HK-2 (cell line): ENCODE measurements around the gene IZUMO3.
"Not testable (repeated sequence)": the region's sequence is repeated elsewhere in the genome, so short reads cannot be mapped to it uniquely, and the experiment has no call there.

Experiments used
- DNase-seq: peaks from one replicate; pipeline ENCODE4 v3.0.0-alpha.2; 2018; ENCODE audit not compliant: unreplicated experiment

Gene IZUMO3, protein sequence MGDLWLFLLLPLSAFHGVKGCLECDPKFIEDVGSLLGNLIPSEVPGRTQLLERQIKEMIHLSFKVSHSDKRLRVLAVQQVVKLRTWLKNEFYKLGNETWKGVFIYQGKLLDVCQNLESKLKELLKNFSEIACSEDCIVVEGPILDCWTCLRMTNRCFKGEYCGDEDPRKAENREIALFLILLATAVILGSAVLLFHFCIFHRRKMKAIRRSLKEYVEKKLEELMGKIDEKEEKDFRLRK

DNA sequence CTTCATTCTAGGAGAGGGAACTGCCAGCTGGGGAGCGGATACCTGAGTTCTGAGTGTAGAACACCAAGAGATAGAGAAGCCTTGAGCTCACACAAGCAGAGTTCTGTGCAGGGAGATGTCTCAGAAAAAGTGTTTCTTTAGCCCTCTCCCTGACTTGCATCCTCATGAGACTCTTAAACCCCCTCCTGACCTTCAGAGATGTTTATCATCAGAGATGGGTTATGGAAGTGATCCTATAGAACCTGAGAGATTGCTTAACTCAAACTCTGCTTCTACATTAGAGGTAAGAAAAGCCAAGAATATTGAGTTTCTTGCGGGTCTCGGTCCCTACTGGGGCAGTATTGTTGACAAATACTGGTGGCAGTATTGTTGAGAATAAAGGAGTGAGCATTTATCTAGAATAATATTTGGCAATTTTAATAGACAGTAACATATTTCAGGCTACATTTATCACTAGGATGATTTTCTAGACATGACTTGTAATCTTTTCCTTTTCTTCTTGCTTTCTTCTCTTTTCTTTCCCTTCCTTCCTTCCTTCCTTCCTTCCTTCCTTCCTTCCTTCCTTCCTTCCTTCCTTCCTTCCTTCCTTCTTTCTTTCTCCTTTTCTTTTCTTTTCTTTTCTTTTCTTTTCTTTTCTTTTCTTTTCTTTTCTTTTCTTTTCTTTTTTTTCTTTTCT is at the start of gene IZUMO3:
TSS of gene IZUMO3 (minus strand) at position 51 of the 676 bp plus-strand sequence. CDS start 248 bp downstream, outside the sequence.
- no peak for DNase-seq

DNA sequence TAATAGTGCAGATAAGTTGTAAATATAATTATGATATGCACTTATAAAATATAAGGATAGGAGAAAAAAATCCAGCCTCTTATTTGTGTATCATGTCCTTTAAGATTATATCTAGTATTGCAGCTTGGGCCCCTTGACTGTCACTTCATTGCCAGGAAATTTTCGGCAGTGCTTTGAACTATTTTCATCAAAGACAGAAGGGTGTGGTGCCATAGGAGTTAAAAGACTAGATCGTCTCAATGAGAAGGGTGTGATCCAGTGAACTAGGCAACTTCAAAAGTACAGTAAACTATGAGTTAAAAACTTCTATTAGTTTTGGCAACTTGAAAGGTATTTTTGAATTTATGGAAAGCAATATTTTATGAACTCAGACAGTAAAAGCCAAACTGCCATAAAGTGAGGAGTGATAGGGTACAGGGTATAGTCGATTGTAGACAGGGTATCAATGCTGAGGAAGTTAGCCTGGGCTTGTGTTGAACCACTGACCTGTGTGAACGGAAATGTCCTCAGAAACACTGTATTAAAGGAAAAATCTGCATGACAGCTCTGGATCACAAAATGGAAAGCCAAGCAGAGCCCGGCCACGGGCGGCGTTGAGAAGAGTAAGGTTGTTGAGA is 48.6 kb upstream of the IZUMO3 start:
- DNase-seq = no peak

DNA sequence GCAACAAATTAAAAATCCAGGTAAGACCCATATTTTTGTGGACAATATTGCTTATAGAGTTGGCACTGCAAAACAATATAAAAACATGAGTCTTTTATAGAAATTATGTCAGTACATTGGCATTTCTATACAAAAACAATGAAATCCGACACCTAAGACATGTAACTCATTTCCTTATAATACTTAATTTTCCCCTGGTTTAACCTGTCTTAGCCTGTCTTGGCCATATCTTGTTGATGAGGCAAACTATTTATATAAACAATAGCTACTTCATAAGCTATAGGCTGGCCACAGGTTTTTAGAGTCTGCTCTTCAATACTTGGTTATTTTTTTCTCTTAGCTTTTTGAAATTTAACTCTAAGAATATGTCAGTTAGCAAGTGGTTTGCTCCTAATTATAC is 44.7 kb upstream of the IZUMO3 start:
- DNase-seq = no peak

DNA sequence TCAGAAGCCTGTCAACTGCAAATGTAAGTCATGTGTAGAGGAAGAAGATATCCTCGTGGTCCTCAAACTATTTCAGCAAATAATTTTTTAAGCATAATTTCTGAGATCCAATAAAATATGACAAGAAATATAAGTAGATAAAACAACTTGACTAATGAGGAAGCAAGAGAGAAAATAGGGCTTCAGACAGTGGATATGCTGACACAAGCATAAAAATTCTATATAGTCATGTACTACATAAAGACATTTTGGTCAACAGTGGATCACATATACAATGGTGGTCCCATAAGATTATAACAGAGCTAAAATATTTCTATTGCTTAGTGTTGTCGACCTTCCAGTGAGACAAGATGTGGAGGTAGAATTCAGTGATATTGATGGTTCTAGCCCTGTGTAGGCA is 42.2 kb upstream of the IZUMO3 start:
- DNase-seq = no peak

DNA sequence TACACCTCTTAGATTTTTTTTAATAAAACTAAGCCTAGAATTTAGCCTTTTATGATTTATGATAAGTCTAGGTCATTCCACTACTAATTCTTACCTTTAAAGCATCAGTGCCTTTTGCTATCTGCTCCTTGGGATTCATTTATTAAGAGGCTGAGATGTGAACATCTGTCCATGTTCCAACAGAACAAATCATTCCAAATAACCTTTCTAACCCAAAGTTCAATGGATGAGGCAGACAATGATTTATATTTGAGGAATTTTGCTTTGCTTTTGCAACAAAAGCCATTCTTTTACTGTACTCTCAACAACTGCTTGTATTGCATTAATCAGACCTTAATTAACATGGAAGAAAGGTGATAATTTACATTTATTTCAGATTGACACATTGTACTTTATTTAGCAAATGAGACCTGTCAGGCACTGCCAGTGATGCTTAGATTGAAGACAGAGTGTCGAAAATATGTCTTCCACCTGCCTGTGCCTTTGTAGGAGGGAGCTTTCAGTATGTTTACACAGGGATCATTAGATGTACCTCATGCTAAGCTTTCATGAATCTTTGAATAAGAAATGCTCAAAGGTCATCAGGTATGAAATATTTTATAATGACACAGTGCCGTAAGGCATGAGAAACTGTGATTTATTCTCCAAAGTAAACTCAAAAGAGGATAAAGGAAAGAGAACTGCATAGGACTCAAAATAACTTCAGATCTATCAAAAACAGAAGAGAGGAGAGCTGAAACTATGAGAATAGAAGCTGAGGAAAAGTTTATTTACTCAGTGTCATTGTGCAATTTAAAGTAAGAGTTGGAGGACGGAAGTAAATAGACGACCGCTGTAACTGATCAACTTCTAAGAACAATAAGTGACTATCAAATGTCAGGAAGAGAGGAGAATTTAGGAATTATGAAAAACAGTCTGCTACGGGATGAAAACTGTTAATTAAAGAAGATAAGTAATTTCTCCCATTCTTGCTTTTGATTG is 36.7 kb upstream of the IZUMO3 start:
- DNase-seq = no peak

DNA sequence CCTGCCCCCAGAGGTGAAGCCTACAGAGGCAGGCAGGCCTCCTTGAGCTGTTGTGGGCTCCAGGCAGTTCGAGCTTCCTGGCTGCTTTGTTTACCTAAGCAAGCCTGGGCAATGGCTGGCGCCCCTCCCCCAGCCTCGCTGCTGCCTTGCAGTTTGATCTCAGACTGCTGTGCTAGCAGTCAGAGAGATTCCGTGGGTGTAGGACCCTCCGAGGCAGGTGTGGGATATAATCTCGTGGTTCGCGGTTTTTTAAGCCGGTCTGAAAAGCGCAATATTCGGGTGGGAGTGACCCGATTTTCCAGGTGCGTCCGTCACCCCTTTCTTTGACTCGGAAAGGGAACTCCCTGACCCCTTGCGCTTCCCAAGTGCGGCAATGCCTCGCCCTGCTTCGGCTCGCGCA is 34.3 kb upstream of the IZUMO3 start:
- not testable (repeated sequence) for DNase-seq

DNA sequence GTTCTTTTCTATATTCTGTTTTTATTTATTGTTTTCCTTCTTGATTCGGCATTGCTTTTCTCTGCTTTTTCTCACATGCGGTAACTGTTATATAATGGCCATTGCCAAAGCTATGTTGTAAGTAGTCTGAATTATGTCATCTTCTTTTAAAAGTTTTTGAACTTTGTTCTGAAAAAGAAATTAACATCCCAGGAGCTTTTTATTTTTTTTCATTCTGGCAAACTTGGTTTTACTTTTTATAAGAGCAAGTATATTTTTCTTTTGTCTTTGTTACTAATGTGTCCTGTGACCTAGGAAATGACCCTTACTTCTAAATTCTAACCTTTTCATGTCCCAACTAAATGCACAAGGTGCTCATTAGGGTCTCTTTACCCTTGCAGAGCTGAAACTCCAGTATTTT is 26.7 kb upstream of the IZUMO3 start:
- DNase-seq = no peak

DNA sequence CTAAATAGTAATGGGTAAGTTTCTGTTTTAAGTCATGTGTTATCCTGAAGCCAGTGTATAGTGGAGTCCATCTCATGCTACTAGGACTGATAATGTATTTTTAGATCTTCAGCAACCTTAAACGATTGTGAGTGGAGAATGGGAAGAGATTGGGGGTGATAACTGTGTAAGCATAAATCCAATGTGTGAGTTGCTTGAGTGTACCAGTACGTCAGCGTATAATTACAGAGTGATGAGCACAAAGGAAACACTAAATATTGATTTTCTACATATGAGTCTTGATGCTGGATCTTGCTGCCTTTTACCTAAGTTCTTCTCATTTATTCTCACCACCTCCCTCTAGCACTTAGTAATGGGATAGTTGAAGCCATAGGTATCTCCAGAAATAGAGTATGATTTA is 16.3 kb upstream of the IZUMO3 start:
- DNase-seq = no peak

DNA sequence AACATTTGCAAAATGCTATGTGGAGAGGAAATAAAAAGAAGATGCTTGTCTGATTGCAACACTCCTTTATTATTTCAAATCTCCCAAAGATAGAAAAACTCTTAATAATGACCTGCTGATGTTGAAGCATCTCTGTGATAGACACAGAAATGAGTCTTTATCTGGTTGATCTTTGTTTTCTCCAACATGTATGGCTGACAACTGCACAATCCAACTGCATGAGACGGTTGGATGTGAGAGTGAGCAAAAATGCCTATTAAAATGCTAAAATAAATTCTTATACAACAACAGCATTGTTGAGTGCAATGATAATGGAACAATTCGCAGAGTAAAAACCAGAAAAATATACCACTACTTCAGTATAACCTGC is 7.5 kb upstream of the IZUMO3 start:
- DNase-seq = no peak

DNA sequence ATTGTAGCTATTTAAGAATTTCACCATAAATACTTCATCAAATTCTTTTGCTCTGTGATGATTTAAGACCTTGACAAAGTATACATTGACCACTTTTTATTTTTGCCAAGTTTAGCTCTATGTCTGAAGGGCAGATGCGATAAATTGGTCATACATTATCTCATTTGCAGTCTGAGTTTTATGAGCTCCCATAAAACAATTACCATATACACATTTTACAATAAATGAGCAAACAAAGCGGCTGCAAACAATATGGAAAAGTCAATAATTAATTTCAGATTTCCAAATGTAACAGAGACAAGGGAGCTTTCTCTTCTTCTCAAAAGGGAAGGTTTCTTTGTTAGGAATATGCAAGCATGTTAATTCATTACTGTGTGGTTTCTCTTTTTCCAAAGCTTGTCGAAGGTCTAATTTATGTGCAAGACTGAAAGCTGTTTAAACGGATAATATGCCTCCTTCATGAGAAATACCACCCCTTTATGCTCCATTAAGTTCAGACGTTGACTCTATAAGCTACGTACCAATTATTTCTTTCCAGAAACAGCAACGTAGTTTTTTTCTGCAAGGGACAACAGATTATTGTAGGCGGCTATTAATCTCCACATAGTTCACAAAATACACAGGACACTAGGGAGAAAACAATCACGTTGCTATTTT is 7.0 kb upstream of the IZUMO3 start:
- DNase-seq = no peak

DNA sequence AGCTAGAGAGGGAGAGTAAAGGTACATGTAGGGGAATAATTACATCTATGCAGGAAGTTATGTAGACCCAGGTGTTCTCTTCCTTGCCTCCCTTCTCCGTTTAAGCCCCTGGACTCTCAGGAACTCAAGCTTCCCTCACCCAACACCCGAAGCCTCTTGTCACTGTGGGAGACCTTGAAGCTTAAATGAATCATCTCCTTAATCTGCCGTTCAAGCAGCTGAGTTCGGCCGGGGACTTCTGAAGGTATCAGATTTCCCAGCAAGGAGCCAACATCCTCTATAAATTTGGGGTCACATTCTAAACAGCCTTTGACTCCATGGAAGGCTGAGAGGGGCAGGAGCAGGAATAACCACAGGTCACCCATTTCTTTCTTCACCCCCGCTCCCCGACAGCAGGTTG is 412 bp downstream of the IZUMO3 start:
- DNase-seq = no peak

DNA sequence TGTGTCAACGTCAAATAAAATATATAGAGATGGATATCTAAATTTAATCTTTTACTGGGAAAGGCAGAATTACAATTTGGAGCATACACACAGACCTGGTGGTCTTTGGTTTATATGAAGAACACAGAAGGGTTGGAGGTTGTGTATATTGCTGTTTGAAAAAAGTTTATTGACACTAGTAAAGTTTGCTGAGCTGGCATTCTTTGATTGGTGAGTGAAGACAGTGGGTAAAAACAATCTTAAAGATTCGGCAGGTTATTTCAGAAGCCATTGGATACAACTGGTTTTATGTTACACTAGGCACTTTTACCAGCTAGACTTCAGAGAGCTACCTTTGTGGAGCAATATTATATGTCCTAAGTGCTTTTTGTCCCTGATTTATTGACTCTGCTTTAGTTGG is 27.2 kb downstream of the IZUMO3 start:
- DNase-seq = no peak

DNA sequence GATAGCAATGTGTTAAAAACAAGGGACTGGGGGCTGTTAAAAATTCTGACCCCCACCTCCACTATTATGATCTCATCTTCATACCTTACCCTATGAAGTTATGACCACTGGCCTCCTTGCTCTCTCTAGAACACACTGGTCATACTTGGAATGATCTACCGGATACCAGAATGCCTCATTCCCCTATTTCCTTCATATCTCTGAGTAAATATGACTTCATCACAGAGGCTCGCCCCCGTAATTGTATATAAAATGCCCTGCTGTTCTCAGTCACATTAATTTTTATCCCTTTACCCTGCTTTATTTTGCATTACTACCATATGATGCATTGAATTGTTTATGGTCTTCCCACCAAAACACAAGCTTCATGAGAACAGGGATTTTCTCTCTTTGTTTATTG is 29.2 kb downstream of the IZUMO3 start:
- no peak for DNase-seq

DNA sequence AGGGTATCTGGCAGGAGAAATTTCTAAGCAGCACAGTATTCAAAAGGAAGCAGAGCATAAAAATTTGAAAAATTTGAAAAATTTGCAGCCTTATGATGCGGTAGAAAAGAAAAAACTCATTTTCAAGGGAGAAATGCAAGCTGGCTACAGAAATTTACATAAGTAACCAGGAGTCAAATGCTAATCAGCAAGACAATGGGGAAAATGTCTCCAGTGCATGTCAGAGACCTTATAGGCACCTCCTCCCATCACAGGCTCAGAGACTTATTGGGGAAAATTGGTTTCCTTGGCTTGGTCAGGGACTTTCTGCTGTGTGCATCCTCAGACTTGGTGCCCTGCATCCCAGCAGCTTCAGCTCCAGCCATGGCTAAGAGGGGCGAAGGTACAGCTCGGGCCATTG is 35.8 kb downstream of the IZUMO3 start:
- DNase-seq = no peak

DNA sequence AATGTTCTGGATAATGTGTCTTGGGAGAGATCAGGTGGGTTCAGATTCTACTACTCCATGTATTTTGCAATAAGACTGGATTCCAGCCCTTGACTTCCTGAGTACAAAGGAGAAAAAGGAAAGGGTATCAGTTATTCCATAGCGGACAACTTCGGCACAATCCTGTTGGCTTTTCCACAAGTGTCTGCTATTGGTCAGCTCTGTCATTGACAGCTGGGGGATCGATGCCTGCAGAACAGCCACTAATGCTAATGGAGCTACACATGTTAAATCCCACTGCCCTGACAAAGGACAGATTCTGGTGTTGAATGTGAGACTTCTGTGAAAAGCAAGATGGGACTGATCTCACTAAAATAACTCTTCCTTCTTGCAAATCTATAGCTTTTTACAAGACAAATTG is 41.2 kb downstream of the IZUMO3 start:
- DNase-seq = no peak

DNA sequence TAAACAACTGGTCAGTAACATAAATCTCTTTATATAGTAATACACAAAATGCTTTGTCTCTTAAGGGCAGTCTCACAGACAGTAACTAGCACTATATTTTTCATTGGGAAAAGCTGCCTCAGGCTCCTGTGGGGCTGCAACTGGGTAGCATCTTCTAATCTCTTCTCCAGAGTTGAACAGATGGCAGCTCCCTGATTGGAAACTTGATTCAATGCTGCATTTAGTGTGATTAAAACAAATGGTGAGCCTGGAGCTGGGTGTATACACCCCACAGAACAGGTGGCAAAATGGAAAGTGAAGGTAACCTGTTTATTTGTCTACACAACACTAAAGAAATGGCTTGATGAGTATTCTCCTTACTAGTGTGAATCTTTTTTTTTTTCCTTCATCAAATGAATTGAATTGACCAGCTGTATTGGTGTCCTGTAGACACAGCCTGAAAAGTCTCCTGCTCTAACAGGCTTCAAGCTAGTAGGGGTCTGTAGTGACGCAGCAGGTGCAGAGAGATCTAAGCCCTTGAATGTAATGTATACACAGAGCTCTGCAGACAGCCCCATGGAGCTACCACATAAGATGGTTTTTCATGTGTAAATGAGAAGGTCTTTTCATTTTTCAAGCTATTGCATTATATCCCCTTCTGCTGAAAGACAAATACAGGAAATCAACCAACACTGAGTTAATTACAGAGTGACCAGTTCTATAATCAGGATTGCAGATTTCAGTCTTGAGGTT is 43.3 kb downstream of the IZUMO3 start:
- no peak for DNase-seq

DNA sequence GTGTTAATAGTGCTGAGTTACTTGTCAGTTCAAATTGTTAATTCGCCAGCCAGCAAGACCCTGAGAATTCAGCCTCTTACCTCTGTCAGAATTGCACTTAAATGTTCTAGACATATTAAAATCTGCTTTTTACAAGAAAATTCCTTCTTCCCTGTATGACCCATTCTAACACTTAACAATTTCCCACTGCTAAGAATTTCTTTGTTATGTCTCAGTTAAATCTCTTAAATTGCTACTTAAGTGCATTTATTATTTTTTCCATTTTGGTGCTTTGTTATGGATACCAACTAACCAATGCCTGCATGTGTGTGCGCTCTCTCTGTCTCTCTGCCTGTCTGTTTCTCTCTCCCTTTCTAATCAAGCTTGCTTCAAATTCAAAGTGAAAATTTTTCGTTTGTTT is 44.9 kb downstream of the IZUMO3 start:
- DNase-seq = no peak

DNA sequence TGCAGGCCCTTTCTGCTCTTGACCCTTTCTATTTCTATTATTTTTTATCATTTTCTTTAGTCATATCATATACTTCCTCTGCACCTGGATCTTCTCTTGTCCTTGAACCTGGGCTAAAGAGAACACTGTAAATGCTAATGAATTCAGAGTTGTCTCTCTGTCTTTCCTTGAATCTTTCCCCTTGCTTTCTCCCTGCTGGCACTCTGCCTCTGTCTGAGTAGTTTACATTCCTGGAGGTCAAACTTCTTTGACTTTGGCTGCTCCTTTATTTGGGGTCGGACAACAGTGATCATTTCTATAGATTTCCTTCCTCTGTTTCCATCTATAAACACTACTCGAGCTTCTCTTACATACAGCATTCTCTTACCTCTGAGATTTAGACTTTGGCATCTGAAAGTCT is 47.1 kb downstream of the IZUMO3 start:
- DNase-seq = no peak

DNA sequence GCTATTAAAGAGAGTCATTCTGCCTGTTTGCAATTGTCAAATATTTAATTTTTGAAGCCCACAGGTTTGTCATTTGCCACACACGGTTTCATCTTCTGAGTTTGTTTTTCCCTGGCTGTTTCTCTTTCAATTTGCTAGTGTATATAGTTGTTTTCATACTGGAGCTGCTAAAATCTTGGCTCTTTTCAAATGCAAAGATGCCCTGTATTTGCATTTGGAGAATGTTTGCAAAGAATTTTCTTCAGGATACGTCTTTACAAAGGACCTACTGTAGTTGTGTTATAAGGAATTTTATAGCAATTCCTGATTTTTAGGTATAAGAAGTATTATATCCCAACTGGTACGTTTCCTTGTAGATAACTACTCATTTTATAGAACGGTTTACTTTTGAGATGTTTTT is 48.0 kb downstream of the IZUMO3 start:
- no peak for DNase-seq
